NCI-H146 (cell line): ENCODE results near the gene C2orf69.
A peak's percentile ranks its signal among the peaks of the same experiment; 100 is the strongest.
"Not testable (repeated sequence)": the region's sequence is repeated elsewhere in the genome, so short reads cannot be mapped to it uniquely, and the experiment has no call there.

ENCODE experiments used
- DNase-seq: peaks from one replicate; lab custom pipeline; 2025; lab: John Stamatoyannopoulos, UW

C2orf69 gene, protein sequence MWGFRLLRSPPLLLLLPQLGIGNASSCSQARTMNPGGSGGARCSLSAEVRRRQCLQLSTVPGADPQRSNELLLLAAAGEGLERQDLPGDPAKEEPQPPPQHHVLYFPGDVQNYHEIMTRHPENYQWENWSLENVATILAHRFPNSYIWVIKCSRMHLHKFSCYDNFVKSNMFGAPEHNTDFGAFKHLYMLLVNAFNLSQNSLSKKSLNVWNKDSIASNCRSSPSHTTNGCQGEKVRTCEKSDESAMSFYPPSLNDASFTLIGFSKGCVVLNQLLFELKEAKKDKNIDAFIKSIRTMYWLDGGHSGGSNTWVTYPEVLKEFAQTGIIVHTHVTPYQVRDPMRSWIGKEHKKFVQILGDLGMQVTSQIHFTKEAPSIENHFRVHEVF

DNA sequence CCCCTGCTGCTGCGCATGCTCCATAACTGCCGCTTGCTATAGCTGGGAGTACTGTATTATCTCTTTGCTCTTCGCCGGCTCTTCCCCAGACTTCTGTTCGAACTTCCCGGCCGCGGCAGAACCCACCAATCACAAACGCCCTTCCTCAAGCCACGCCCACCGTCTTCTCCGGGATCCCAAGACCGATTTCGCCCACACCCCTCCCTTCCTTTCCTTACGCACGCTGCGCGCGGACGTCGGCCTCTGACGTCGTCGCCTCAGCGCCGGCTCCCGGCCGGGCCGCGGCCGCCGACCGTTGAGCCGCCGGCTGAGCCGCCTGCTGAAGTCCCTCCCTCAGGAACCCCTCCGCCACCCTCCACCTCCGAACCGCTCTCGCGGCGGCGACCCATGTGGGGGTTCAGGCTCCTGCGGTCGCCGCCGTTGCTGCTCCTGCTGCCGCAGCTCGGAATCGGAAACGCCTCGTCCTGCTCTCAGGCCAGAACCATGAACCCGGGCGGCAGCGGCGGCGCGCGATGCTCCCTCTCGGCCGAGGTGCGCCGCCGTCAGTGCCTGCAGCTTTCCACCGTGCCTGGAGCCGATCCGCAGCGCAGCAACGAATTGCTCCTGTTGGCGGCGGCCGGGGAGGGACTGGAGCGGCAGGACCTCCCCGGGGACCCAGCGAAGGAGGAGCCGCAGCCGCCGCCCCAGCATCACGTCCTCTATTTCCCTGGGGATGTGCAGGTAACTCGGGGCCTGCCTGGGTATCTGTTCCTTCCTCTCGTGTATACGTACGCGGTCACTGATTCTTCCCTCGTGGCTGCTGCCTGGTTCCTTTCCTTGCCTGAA lies at the start of gene C2orf69:
TSS of gene C2orf69 (plus strand) at position 242 of the 825 bp plus-strand sequence. CDS start at position 388, 146 bp downstream.
- DNase-seq = peak; percentile 96

DNA sequence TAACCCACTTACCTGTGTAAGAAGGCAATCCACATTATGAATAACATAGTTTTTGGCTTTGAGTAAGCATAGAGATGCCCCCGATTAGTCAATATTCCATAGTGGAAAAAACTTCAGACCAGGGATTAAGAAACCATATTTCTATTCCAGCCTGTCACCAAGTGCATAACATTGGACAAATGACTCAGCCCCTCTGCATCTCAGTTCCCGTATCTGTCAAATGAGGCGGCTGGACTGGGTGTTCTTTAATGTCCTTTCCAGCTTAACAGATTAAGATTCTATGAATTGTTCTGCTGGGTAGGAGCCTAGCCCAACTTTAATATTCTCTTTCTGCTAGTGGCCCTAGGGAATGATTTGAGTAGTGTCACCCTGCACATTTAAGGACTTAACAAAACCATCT lies 48.3 kb upstream of the C2orf69 start:
- DNase-seq = no peak

DNA sequence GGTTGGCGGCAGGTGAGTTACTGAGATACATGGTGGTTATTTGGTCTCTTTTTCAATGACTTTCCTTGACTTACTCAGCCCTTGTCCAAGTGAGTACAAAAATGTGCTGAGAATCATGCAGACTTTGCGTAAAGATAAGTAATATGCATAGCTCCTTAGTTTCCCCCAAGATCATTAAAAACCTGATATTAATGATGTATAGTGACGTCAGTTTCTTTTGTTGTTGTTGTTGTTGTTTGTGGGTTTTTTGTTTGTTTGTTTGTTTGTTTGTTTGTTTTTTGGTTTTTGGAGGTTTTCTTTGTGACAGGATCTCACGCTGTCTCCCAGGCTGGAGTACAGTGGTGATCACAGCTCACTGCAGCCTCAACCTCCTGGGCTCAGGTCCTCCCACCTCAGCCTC lies 45.2 kb upstream of the C2orf69 start:
- no peak for DNase-seq

DNA sequence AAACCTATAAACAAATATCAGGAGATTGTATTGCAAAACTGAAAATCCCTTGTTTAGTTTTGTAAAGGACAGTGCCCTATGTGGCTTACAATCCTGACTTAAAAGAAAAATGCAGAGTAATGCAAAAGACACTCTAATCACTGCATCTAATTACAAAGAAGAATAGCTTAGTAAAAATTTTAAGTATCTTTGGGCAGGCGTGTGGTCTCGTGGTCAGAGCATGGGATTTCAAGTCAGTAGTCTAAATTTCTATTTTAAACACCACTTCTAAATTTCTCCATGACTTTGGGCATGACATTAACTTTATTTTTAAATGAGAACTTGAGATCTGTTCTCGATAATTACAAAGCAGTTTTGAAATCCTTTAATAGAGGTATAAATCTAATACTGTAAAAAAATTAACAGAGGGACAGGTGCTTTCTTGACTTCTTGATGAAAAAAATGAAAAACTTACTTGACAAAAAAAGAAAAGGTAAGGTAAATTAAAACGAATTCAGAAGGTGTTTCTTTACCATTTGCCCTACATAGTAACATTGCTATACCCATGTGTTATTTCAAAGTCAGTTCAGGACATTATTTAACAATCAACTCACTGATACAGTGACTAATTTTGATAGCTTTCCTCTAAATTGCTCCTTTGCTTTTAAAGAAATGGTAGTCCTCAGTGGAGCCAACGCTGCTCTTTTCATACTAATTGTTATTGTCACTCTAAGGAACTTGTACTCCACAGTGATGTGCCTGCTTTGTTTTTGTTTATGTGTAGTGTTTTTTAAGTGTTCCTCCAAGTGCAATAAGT lies 42.5 kb upstream of the C2orf69 start:
- DNase-seq = no peak

DNA sequence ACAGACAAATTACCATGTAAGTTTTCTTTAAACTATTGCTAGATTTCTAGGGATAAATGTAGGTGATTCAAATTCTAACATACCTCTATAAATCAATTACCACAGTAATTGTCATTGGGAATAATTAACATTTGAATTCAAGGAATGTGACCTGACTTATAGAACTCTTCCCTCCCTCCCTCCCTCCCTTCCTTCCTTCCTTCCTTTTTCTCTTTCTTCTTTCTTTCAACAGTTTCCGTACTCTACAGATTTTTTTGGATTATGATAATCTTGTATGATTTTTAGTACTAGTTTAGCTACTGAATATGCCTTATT lies 41.9 kb upstream of the C2orf69 start:
- no peak for DNase-seq

DNA sequence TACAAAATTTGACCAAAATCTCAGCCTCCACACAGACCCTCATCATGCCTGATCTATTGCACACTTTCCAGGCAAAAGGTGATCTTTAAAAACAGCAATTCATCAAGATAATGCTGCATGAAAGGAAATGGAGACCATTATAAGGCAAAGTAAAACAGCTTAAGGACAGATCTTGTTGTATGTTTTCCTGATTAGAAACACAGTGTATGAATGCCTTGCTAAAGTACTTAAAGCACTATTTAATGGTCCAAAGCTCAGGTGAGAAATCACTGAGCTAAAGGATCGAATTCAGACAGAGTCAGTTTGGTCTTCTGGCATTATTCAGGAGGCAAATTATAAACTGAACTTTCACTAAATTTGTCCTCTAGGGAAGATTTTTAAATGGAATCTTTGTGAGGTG lies 41.4 kb upstream of the C2orf69 start:
- DNase-seq = no peak

DNA sequence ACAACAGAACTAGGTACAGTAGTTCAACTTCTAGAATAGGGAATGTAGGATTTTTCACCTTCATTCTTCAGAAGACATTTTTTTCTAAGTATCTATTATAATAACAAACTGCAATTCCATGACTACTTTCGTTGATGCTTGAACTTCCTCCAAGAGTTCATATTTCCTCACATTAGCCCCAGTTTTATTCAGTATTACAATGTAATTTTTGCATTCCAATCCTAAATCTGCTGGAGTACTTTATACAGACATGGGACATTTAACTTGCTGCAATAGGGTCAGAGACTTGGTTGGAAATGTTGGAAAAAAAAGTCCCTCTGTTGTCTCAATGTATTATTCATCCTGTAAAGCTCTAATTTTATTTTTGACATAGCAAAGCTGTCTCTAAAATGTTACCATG lies 40.5 kb upstream of the C2orf69 start:
- DNase-seq = no peak

DNA sequence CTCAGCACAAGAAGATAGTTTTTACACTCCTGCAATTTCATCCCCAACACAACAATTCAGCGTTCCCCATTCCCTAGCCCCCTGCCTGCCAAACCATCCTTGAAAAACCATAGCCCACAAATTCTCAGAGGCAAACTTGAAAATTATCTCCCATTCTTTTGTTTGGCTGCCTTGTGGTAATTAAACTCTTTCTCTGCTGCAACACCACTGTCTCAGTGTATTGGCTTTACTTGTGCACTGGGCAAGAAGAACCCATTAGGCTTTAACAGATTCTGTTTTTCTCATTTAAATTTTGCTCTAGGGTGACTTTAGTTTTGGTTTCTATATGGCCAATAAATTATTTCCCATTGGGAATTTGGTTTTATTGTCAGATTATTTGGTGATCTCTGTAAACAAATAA lies 36.9 kb upstream of the C2orf69 start:
- DNase-seq = no peak

DNA sequence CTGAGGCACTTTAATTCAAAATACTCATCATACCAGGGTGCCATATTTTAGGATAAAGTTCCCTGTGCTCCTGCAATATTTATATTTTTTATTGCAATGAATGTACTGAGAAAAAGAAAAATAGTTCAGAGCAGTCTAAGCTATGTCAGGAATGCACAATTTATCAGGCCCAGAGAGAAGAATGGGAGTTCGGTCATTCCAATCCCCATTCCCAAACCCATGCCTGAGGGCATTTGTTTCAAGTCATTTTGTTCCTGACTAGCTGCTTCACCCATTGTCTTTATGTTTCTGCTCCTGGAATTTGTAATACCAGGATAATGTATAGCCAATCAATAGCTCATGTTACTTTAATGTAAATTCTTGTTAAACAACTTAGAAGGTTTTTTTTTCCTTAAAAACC lies 35.7 kb upstream of the C2orf69 start:
- DNase-seq = no peak

DNA sequence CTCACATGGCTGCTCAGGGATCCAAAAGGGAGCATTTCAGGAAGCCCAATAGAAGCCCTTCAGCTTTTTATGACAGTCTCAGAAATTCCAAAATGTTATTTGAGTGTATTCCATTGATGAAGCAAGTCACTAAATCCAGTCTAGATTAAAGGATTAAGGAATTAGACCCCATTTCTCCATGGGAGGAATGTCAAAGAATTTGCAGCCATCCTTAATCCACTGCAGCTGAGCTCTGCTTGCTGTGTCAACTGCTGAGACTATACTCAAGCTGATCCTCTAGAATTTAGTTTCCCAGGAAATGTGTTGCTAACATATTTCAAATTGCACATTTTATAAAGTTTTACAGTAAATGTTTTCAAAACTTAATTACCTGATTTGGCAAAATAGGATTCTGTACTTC lies 28.4 kb upstream of the C2orf69 start:
- DNase-seq = no peak

DNA sequence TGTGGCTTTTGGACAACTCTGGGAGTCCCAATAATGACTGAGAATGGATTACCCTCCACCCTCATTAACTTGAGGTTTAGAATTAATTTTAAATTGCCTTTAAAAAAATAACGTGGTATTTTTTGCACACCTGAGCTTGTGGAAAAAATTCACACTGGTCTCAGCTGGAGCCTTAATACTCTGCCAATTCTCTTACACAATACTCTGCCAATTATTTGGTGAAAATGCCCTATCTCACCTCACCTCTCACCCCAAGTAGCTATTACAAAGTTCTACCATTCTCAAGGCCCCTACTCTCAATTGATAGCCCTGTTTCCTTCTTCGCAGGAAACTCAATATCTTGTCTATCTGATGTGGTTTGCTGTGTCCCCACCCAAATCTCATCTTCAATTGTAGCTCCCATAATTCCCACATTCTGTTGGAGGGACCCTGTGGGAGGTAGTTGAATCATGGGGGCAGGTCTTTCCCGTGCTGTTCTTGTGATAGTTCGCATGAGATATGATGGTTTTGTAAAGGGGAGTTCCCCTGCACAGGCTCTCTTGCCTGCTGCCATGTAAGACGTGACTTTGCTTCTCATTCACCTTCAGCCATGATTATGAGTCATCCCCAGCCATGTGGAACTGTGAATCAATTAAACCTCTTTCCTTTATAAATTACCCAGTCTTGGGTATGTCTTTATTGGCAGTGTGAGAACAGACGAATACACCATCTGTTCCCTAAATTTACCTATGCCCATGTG lies 27.4 kb upstream of the C2orf69 start:
- DNase-seq = no peak

DNA sequence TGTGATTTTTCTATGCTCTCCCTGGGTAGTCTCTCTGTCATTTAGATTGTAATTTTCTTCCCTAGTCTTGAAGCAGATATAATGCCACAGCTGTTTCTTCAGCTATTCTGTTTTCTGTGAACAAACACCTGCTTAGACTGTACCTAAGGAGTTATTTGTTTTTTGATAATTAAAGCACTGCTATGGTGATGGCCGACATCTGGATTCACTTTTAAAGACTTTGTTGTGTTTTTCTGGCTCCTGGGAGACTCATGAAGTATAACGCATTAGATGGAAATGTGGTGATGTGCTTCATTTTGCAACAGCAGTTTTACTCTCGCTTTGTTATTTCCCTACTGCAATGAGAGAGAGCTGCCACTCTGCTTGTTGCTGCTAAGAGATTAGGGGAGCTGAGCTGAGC lies 15.7 kb upstream of the C2orf69 start:
- no peak for DNase-seq

DNA sequence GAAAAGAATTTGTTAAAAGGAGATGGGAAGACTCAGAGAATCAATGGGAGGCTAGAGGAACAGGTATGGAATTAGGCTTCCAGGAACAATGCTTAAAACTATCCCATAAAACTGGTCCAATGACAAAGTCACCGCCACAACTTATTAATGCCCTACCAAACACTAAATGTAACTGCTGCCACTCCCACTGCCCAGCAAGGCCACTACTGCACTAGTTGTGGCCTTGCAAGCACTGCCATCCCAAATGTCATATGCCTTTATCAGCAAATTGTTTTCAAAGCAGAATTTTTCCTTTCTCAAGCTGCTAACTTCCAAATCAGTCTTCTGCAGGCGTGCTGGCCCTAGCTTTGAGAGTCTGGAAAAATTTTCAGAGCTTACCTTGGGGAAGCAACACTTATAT lies 14.5 kb upstream of the C2orf69 start:
- no peak for DNase-seq

DNA sequence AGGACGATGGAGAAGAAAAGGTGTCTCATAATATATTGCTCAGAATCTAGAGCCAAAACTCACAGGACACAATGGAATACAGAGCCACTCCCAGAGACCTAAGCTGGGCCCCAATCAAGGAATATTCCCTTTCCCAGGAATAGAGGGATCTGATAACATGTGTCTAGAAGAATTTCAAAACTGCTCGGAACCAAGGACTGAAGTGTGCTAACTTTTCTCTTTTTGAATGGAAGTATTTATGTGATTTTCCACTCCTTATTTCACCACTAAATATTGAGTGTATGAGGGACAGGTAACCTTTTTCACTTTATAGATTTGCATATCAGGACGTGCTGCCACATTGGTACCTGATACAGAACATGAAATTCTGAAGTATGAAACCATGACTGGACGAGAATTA lies 9.2 kb upstream of the C2orf69 start:
- no peak for DNase-seq

DNA sequence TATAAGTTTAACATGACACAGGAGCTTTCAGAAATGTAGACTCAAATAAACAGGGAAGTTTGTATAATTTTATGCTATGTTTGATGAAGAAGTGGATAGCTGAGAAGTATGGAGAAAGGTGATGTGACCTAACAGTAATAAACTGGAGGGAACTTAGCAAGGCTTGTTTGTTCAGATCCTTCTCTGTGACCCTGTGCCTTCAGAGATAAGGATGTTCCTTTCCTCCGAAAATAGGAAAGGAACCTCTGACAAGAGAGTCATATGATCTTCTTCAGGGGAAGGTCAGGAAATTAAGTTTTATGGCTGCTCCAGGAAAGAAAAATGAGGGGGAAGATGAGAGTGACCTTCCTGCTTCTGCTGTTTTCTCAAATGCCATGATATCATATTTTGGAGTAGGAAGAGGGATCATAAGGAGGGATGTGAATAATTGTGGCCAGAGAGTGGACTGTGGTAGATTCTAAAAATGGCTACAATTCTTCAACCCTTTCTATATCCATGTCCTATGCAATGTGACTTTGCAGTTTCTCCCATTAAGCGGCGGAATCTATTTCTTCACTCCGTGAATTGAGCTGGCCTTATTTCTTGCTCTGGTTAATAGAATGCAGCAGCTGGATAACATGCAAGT lies 8.5 kb upstream of the C2orf69 start:
- no peak for DNase-seq

DNA sequence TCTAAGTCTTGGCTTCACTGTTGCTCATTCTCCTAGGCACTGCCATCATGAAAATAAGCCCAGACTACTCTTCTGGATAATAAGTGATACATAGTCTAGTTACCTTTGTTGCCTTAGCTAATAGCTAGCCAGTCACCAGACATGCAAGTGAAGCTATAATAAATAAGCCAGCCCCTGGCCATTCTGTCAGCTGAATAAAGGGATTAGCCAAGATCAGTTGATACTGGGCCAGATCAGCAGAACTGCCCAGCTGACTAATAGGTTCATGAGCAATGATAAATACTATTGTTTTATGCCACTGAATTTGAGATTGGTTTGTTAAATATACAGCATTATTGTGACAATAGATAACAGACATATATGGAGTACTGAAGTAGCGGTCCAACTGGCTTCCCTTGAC lies 8.0 kb upstream of the C2orf69 start:
- DNase-seq = no peak

DNA sequence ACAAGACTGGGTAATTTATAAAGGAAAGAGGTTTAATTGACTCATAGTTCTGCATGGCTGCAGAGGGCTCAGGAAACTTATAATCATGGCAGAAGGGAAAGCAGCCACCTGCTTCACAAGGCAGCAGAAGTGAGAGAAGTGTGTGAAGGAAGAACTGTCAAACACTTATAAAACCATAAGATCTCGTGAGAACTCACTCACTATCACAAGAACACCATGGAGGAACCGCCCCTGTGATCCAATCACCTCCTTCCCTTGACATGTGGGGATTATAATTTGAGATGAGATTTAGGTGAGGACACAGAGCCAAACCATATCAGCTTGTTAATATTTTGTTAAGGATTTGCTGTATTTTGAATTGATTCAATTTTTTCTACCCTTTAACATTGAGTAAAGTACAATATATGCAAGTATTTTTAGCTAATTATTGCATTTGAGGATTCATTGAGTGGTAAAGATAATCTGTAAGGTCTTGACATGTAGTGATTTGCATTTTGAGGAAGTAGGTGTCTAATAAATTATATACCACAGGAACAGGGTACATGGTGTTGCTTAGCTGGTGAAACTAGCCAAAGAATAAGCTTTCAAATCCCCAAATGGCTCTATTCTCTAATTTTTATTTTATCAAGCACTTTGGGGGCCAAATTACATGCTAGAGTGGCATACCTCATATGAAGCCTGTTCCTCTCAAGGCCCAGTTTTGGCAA lies 3.9 kb upstream of the C2orf69 start:
- DNase-seq = no peak

DNA sequence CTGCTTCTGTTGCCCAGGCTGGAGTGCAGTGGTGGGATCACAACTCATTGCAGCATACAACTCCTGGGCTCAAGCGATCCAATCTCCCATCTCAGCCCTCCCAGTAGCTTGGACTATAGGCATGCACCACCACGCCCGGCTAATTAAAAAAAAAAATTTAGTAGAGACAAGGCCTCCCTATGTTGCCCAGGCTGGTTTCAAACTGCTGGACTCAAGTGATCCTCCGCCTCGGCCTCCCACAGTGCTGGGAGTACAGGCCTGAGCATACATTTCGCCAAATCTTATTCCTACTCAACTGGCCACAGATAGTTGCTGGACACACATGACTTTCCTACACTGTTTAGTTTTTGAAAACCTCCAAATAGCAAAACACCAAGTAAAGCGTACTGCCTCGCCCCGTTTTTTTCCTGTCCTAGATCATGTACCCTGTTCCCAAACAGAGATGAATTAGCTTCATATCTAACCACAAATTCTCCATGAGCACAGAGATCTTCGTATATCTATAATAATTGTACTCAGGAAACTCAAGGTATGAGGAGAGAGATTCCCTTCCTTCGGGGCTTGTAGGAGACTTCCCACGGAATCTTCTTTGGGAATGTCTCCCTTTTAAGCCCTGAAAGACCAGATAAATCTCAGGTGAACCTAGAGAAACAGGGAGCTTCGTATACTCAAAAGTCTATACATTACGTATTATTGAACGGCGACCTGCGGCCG lies 598 bp upstream of the C2orf69 start:
- DNase-seq = peak; percentile 23

DNA sequence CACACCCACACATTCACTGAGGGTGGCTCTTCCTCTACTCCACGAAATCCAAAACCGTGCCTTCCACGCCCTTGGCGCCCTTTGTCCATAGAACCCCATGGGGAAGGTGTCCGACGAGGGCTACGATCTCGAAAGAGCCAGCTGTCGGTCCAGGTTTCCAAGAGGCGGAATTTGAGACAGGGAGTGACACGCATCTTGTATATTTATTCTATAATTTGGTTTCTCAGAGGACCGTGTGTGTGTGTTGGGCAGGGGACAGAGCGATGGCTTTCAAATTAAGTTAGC lies 726 bp downstream of the C2orf69 start:
- no peak for DNase-seq

DNA sequence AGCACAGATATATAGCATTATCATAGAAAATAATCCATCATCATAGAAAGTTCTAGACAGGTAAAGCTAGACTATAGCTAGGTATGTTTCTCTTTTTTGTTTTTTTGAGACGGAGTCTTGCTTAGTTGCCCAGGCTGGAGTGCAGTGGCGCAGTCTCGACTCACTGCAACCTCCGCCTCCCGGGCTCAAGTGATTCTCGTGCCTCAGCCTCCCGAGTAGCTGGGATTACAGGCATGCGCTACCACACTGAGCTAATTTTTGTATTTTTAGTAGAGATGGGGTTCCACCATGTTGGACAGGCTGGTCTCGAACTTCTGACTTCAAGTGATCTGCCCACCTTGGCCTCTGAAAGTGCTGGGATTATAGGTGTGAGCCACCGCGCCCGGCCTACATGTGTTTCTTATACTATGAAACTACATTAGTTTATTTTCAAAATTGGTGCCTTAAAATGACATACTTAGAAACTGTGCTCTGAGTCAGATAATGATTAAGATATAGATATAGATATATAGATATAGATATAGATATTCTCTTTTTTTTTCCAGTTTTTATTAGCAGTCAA lies 1.5 kb downstream of the C2orf69 start:
- not testable (repeated sequence) for DNase-seq
